Measurements from ENCODE around the gene DCAF4.
A peak's percentile ranks its signal among the peaks of the same experiment; 100 is the strongest.

The DCAF4 gene

DNA sequence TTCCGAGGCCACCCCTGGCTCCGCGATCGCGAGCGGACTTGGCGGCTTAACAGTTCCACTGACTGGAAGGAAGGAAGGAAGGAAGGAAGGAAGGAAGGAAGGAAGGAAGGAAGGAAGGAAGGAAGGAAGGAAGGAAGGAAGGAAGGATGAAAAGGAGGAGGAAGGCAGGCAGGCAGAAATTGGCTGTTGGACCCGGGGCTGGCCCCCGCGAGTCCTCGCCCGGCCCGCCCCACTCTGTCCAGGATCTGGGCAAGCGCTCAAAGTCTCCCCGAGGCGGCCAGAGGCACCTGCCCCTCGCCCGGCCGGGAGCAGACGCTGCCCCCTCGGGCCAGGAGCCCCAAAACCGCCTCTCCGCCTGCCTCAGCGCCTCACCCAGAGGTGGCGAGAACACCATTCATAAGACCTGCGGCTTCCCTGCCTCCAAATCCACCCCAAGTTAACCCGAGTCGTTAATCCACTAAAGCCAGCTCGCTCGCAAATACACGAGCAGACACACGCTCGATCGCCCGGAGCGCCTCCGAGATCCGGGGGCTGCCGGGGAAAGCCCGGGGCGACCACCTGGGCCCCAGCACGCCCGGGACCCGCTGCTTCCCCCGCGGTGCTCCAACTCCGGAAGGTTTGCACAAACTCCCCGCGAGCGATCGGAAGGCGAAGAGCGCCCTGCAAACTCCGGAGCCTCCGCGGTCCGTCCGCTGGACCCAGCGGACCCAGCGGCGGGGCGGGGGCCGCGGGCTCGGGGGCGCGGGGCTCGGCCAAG lies 33.2 kb upstream of the DCAF4 start:
- peak; percentile 36 for DNase-seq
- in situ Hi-C loops (cut with MboI; ENCODE audit: low pct_unique_long_range_greater_than_20kb, low sequenced_read_pairs): loop anchor here (25.0 kb wide), 1 partner anchor 381 kb away; no protein-coding TSS in a partner anchor

- in situ Hi-C loops (cut with MboI; ENCODE audit: low pct_unique_long_range_greater_than_20kb, low sequenced_read_pairs): loop anchor here (25.0 kb wide), 1 partner anchor 381 kb away; no protein-coding TSS in a partner anchor
- peak; percentile 97 for DNase-seq
Measured at GRCh38 chr14:72893636-72894322, 32.5 kb upstream of the DCAF4 start, which contains the start of gene DPF3. Gene DPF3 (minus strand): TSS chr14:72894101. CDS start chr14:72894088, 13 bp downstream.

- in situ Hi-C loops (cut with MboI; ENCODE audit: low pct_unique_long_range_greater_than_20kb, low sequenced_read_pairs): loop anchor here (25.0 kb wide), 1 partner anchor 382 kb away; no protein-coding TSS in a partner anchor
Measured at GRCh38 chr14:72894323-72894622, 32.0 kb upstream of the DCAF4 start.

DNA sequence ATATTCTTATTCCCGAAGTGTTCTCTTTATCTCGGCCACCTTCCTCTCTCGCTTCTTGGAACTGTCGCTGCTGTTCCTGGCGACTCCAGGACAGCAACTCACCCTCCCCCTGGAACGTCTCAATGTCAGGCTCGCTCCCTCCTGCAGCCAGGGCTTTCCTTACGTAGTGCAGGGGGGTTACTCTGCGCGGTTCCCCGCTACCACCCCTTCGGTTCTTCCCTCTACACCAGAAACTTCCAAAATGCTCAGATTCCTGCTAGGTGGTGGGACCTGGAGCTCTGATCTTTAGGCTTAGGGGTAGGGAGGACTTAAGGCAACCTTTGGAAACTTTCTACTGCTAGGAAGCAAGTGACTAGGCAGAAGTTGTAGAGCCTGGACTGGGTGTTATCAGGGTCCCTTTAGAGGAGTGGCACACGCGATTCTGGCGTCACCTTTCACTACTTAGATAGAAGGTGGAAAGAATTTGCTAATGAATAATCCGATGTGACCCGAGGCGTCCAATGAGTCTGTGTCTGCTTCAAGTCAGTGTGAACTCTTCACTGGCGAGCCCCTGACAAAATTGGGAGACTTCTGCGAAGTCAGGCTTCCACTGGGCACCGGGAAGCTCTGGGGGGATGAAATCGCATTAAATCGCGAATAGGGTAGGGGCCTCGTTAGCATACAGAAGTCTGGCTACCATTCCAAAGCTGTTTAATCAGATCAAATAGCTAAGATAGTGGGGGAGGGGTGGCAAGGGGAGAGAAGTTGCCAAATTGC lies 31.5 kb upstream of the DCAF4 start:
- no peak for DNase-seq
- in situ Hi-C loops (cut with MboI; ENCODE audit: low pct_unique_long_range_greater_than_20kb, low sequenced_read_pairs): loop anchor here (25.0 kb wide), 1 partner anchor 382 kb away; no protein-coding TSS in a partner anchor

More at GRCh38 chr14:72894323-72894622, 32.0 kb upstream of the DCAF4 start:
- DNase-seq: no peak

DNA sequence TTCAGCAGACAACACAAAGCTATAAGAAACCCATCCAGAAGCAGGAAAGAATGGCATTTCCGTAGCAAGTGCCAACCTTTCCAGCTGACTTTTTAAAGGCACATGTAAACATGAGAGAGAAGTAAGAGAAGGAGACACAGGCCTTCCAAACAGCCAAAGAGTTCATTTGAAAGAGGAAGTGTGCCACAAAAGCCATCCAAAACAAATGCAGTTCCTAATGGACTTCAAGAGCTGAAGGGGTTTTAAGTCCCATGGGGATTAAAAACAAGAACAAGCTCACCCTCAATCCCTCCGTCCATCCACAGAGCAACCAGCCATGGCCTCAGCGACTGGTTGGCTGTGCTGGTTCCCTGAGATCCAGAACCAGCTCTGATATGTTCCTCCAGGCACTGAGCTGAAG lies 27.8 kb upstream of the DCAF4 start:
- in situ Hi-C loops (cut with MboI; ENCODE audit: low pct_unique_long_range_greater_than_20kb, low sequenced_read_pairs): loop anchor here (25.0 kb wide), 1 partner anchor 386 kb away; no protein-coding TSS in a partner anchor
- no peak for DNase-seq

- no peak for DNase-seq
- in situ Hi-C loops (cut with MboI; ENCODE audit: low pct_unique_long_range_greater_than_20kb, low sequenced_read_pairs): no loop called here
Measured at GRCh38 chr14:72901361-72901760, 24.9 kb upstream of the DCAF4 start.

GRCh38 chr14:72902801-72903530 lies 23.3 kb upstream of the DCAF4 start:
- in situ Hi-C loops (cut with MboI; ENCODE audit: low pct_unique_long_range_greater_than_20kb, low sequenced_read_pairs): no loop called here
- DNase-seq: no peak

GRCh38 chr14:72903716-72904115 lies 22.5 kb upstream of the DCAF4 start:
- in situ Hi-C loops (cut with MboI; ENCODE audit: low pct_unique_long_range_greater_than_20kb, low sequenced_read_pairs): no loop called here
- DNase-seq: no peak

GRCh38 chr14:72904218-72904617 lies 22.0 kb upstream of the DCAF4 start:
- no peak for DNase-seq
- in situ Hi-C loops (cut with MboI; ENCODE audit: low pct_unique_long_range_greater_than_20kb, low sequenced_read_pairs): no loop called here

- peak; percentile 81 for DNase-seq
- in situ Hi-C loops (cut with MboI; ENCODE audit: low pct_unique_long_range_greater_than_20kb, low sequenced_read_pairs): no loop called here
Measured at GRCh38 chr14:72904840-72905561, 21.3 kb upstream of the DCAF4 start.

DNA sequence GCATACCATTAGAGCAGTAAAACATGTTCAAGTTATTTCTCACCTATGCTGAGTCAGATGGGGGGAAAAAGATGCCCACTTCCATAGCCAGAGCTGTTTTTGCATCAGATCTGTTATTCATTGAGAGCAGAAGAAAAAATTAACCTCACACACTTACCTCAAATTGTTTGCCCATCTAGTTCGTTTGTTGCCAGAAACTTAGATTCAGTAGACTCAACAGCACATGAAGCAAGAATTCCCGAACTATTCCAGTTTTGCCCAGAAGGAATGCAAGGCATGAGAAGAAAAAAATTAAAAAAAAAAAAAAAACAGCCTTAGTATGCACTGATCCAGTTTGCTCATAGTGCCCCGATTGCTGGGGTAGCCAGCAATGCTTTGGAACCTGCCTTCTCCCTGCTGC lies 19.9 kb upstream of the DCAF4 start:
- DNase-seq: no peak
- in situ Hi-C loops (cut with MboI; ENCODE audit: low pct_unique_long_range_greater_than_20kb, low sequenced_read_pairs): no loop called here

DNA sequence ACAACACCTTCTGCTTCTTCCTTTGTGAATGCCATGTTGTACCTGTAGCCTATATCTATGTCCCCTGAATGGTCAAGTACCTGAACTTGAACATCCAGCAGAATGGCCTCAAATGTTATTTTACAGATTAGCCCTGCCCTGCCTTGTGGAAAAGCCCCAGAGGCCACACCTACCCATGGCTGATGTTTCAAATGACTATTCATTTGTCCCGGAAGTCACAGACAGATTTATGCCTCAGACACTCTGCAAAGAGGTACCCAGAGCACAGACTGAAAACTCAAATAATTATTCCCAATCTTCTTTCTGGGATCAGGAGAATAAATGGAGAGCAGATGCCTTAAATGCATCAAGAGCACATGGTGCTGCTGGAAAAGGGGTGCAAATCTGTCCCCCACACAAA lies 19.4 kb upstream of the DCAF4 start:
- in situ Hi-C loops (cut with MboI; ENCODE audit: low pct_unique_long_range_greater_than_20kb, low sequenced_read_pairs): no loop called here
- DNase-seq: no peak

GRCh38 chr14:72907886-72908285 lies 18.4 kb upstream of the DCAF4 start:
- no peak for DNase-seq
- in situ Hi-C loops (cut with MboI; ENCODE audit: low pct_unique_long_range_greater_than_20kb, low sequenced_read_pairs): no loop called here

GRCh38 chr14:72909163-72909562 lies 17.1 kb upstream of the DCAF4 start:
- no peak for DNase-seq
- in situ Hi-C loops (cut with MboI; ENCODE audit: low pct_unique_long_range_greater_than_20kb, low sequenced_read_pairs): no loop called here

GRCh38 chr14:72913809-72914208 lies 12.5 kb upstream of the DCAF4 start:
- no peak for DNase-seq
- in situ Hi-C loops (cut with MboI; ENCODE audit: low pct_unique_long_range_greater_than_20kb, low sequenced_read_pairs): no loop called here

DNA sequence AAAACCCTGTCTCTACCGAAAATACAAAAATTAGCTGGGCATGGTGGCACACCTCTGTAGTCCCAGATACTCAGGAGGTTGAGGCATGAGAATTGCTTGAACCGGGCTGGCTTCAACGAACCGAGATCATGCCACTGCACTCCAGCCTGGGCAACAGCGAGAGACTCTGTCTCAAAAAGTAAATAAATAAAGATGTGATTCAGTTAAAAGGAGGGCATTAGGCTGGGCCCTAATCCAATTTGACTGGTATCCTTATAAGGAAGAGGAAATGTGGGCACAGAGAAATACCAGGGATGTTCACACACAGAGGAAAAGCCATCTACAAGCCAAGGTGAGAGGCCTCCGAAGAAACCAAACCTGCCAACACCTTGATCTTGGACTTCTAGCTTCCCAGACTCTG lies 10.1 kb upstream of the DCAF4 start:
- in situ Hi-C loops (cut with MboI; ENCODE audit: low pct_unique_long_range_greater_than_20kb, low sequenced_read_pairs): no loop called here
- DNase-seq: no peak

DNA sequence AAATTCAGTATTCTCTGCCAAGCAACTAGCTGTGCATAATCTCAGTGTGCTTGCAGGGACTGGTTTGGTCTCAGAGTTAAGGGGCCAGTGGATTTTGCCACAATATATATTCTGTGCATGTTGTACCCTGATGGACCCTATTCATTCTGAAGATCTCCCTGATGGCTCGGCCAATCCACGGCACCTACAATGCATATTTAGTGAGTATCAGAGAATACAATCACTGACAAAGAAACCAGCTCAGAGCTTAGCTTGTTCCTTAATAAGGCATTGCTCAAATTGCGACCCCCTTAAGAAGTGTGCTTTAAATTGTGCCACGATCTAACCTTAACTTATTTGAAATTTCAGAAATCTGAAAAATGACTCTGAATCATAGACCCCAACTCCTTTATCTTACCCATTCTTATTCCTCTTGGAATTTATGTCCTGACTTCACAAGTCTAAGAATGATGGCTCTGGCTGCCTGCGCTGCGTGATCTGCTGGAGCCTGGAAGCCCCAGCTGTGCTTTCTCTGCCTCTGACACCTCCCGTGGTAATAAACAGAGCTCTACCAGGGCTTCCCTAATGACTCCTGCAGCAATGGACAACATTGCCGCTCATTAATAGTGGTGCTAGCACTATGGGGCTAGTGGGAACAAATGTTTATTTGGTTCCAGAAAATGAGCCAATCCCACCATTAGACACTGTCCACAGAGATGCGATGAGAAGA lies 9.0 kb upstream of the DCAF4 start:
- DNase-seq: no peak
- in situ Hi-C loops (cut with MboI; ENCODE audit: low pct_unique_long_range_greater_than_20kb, low sequenced_read_pairs): no loop called here

DNA sequence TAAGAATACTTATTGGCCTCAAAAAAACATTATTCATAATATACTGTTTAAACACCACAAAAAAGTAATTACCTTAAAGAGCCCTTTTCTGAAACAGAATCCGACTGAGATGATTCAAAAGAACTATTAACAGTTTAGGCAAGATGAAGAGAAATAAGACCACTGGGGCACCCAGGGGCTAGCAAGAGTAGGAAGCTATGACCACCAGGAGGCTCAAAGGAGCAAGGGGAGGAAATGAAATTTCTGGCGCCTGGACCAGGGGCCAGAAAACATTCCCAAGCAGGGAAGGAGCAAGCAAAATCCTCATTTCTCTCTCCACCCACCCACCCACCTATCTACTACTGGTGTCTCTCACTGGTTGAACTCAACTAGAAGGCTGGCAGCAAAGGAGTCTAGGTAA lies 6.3 kb upstream of the DCAF4 start:
- in situ Hi-C loops (cut with MboI; ENCODE audit: low pct_unique_long_range_greater_than_20kb, low sequenced_read_pairs): no loop called here
- no peak for DNase-seq

Data from KBM-7 (cell line).